LNCaP clone FGC (cell line): ENCODE results near the gene SLC15A2.

ENCODE experiments used
- DNase-seq: peaks from one replicate; pipeline ENCODE4 v3.0.0-alpha.2; 2011; ENCODE audit warnings: low read depth
- H3K4me3 ChIP-seq: 2 replicates; pipeline ENCODE4 v1.5.1; 2011; ENCODE audit warnings: mild to moderate bottlenecking, low read depth, low read length, control low read depth
- CTCF ChIP-seq: IDR thresholded peaks from 2 replicates; pipeline ENCODE4 v1.5.1; 2012; ENCODE audit warnings: mild to moderate bottlenecking; ENCODE audit not compliant: control insufficient read depth, insufficient read depth; ENCODE audit errors: extremely low read depth

SLC15A2 gene

GRCh38 chr3:121895736-121896135, 1.5 kb downstream of the SLC15A2 start:
- H3K4me3 ChIP-seq = no peak overlapping the region
- no peak for TF ChIP-seq CTCF
- no peak for DNase-seq

GRCh38 chr3:121896823-121897222, 2.6 kb downstream of the SLC15A2 start:
- DNase-seq = no peak
- no peak overlapping the region for H3K4me3 ChIP-seq
- TF ChIP-seq CTCF = no peak

DNA sequence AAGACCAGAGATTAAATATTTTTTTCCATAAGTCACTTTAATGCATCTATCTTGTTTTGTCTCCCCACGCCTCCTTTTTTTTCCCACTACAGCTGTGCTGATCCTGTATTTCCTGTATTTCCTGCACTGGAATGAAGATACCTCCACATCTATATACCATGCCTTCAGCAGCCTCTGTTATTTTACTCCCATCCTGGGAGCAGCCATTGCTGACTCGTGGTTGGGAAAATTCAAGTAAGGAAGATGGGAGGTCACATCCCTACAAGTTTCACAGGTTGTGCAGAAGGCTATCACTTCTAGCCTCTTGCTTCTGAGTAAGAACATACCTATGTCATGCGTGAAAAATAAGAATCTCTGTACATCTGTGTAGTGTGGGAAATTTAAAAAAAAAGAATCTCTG, 3.1 kb downstream of the SLC15A2 start:
- H3K4me3 ChIP-seq = no peak overlapping the region
- DNase-seq = no peak
- no peak for TF ChIP-seq CTCF

DNA sequence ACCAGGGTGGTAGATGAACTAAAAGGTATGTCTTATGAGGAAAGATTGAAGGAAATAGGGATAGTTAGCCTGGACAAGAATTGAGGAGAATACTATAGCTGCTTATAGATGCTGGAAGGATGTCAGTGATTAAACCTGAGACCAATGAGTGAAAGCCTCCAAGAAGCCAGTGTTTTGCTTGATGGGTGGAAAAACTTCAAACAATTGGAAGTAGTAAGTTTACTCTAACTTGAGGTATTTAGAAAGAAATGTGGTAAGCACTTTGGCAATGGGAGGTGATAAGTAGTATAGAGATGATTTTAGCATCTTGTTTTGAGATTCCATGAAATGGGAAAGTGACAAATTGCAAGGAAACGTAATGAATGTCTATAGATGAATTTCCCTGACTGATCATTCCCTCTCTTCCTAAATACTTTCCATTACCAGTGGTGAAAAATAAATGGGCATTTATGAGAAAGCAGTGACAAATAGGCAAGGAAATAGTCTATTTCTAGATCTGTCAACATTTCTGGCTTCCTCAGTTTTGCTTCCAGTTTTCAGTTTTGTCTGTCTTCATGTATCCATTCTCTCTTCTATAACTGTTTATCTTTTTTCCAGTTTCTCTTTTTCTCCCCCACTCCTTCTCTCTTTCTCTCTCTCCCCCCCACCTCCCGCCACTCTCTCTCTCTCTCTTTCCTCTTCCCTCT, 19.2 kb downstream of the SLC15A2 start:
- no peak for DNase-seq
- no peak for TF ChIP-seq CTCF
- H3K4me3 ChIP-seq = no peak overlapping the region

DNA sequence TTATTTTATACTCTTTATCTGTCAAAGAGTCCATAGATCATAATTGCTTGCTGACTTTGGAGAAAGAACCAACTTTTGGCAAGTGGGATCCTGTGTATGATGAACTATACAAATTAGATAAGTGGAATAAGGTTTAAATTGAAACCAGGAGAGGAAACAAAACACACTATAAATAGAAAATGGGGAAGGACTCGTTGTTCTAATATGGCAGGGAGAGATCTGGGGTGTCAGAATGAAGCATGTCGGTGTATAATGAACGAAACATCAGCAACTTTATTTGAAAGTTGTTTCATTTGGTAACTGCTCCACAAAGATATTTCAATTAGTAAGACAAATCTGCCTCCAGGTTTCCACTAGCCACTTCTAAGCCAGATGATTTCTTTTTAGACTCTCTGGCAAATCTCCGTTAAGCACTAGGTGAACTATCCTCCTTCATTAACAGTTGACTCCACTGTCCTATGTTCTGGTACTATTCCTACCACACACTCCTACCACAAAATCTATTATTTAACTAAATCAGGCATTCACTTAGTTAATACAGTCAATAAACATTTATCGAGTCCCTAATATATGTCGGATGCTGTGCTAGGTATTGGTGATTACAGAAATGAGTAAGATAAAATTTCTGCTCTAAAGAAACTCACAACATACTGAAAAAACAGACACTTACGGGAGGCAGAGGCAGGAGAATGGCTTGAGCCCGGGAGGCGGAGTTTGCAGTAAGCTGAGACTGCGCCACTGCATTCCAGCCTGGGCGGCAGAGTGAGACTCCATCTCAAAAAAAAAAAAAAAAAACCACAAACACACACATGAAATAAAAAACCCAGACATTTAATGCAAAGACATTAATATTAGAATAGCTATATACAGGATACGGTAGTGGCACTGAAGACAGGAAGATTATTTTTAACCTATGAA, 20.1 kb downstream of the SLC15A2 start:
- no peak for DNase-seq
- no peak for TF ChIP-seq CTCF
- no peak overlapping the region for H3K4me3 ChIP-seq

GRCh38 chr3:121916189-121916588, 22.0 kb downstream of the SLC15A2 start:
- DNase-seq = peak; percentile 62
- H3K4me3 ChIP-seq = no peak overlapping the region
- TF ChIP-seq CTCF = no peak
